ENCODE data around the gene OR2A12. TPM values are rescaled to one million over a fixed set of nuclear protein-coding genes. Genes with fewer than 3 reads are reported as not detected.
"Not testable (repeated sequence)": the region's sequence is repeated elsewhere in the genome, so short reads cannot be mapped to it uniquely, and the experiment has no call there.

The OR2A12 gene
- polyA plus RNA-seq, 2 of the 4 experiments (the other 2 are of a cell fraction): not detected

GRCh38 chr7:144048648-144049047, 37.4 kb upstream of the OR2A12 start, which contains the start of gene OR2A5:
TSS of gene OR2A5 (plus strand) at chr7:144048948. CDS start at chr7:144050402, 1,454 bp downstream.
- no peak for ATAC-seq
- Histone ChIP-seq H3K4me3 (no peak within 1 kb of the TSS), H3K4me2 (no peak within 1 kb of the TSS), H3K9me3 (no peaks in the 10 kb centered on the region; the same call in 2 of the 3 replicates), H3K27ac (no peak within 1 kb of the TSS), H3K4me1 (no peaks in the 10 kb centered on the region)
- ChIA-PET POLR2A (no interaction called here), CTCF (interaction anchor here (0.6 kb wide), 1 partner anchor 1567 kb away, joined by 3 read pairs; no protein-coding TSS in a partner anchor)
- no peak for TF ChIP-seq HOXA7 (CRISPR knock-in tag; IDR thresholded peaks at IDR 0.05)
- TF ChIP-seq TP53 (CRISPR knock-in tag; IDR thresholded peaks at IDR 0.05): no peak
- FAIRE-seq: no peak
- WGBS (ENCODE audit: missing lambda C conversion rate): 14% methylated on average over 1 of the region's 1 CpG
- DNase-seq (ENCODE audit: low read depth in 1 of 2, low spot score in 1 of 2): no peak

GRCh38 chr7:144049491-144049890, 36.6 kb upstream of the OR2A12 start:
- no peaks in the 10 kb centered on the region; the same call in 2 of the 3 replicates for H3K9me3 ChIP-seq
- ATAC-seq (no peak), DNase-seq (ENCODE audit: low read depth in 1 of 2, low spot score in 1 of 2) (no peak), FAIRE-seq (no peak)
- H3K4me2 ChIP-seq: no peak overlapping the region
- H3K4me1 ChIP-seq: no peaks in the 10 kb centered on the region
- WGBS (ENCODE audit: missing lambda C conversion rate): 45% methylated on average over 2 of the region's 2 CpGs
- ChIA-PET CTCF (no interaction called here), POLR2A (no interaction called here)
- TF ChIP-seq ELK1 (IDR thresholded peaks at IDR 0.05; ENCODE audit: low read depth, low read length) (no peak), MYC (IDR thresholded peaks at IDR 0.05; ENCODE audit: borderline replicate concordance, low read length) (no peak), HDAC2 (IDR thresholded peaks at IDR 0.05) (no peak), PBX3 (IDR thresholded peaks at IDR 0.05) (no peak), RARB (CRISPR knock-in tag; IDR thresholded peaks at IDR 0.05) (no peak), TP53 (CRISPR knock-in tag; IDR thresholded peaks at IDR 0.05) (no peak), GATA3 (IDR thresholded peaks at IDR 0.05; ENCODE audit: borderline replicate concordance) (no peak), FOSL2 (IDR thresholded peaks at IDR 0.05) (no peak), FOSL2 (CRISPR knock-in tag; IDR thresholded peaks at IDR 0.05) (no peak), HES2 (IDR thresholded peaks at IDR 0.05) (no peak), HOXB5 (CRISPR knock-in tag; IDR thresholded peaks at IDR 0.05) (no peak), HEYL (CRISPR knock-in tag; IDR thresholded peaks at IDR 0.05) (no peak), HOXA7 (CRISPR knock-in tag; IDR thresholded peaks at IDR 0.05) (no peak)
- no peak overlapping the region for H3K27ac ChIP-seq
- no peak overlapping the region for H3K4me3 ChIP-seq

- ChIA-PET POLR2A (no interaction called here), CTCF (no interaction called here)
- DNase-seq (ENCODE audit: low read depth in 1 of 2, low spot score in 1 of 2) (no peak), FAIRE-seq (no peak), ATAC-seq (no peak)
- WGBS (ENCODE audit: missing lambda C conversion rate): 7% methylated on average over 3 of the region's 3 CpGs
- H3K27ac ChIP-seq: no peak overlapping the region
- H3K9me3 ChIP-seq: no peaks in the 10 kb centered on the region; the same call in 2 of the 3 replicates
- H3K4me3 ChIP-seq: no peak overlapping the region
- TF ChIP-seq KDM5A (IDR thresholded peaks at IDR 0.05) (no peak), RNF2 (IDR thresholded peaks at IDR 0.05; ENCODE audit: borderline replicate concordance, low read depth) (no peak), CBX2 (IDR thresholded peaks at IDR 0.05; ENCODE audit: borderline replicate concordance, low read depth) (no peak), PBX3 (IDR thresholded peaks at IDR 0.05) (no peak), SMC3 (IDR thresholded peaks at IDR 0.05) (no peak), HEYL (CRISPR knock-in tag; IDR thresholded peaks at IDR 0.05) (no peak), NFE2L2 (conservative IDR thresholded peaks at IDR 0.05; ENCODE audit: low read length) (no peak), HMGXB4 (CRISPR knock-in tag; IDR thresholded peaks at IDR 0.05; ENCODE audit: borderline replicate concordance) (no peak), CBX8 (IDR thresholded peaks at IDR 0.05) (no peak)
- H3K4me2 ChIP-seq: no peak overlapping the region
- no peaks in the 10 kb centered on the region for H3K4me1 ChIP-seq
Measured at GRCh38 chr7:144050093-144050492, 36.0 kb upstream of the OR2A12 start.

- H3K27ac ChIP-seq; DNase-seq (ENCODE audit: low read depth in 1 of 2, low spot score in 1 of 2); H3K9me3 ChIP-seq; ATAC-seq; POLR2A ChIA-PET; H3K4me3 ChIP-seq; H3K4me1 ChIP-seq; H3K4me2 ChIP-seq; CTCF ChIA-PET; FAIRE-seq: not testable (repeated sequence)
- WGBS (ENCODE audit: missing lambda C conversion rate): 21% methylated on average over 7 of the region's 8 CpGs
Measured at GRCh38 chr7:144050884-144051283, 35.2 kb upstream of the OR2A12 start.

Data from A549 (cell line).